Gastroesophageal sphincter (tissue), 3 donors: Measurements from ENCODE around the gene NFKBIE.
A peak's percentile ranks its signal among the peaks of the same experiment; 100 is the strongest.

Experiments
- CTCF ChIP-seq, 4 experiments: fragments of 200-600 bp in 2 of 4; fragments of 450-650 bp in 2 of 4; sonication (generic) in 1 of 4; IDR thresholded peaks; one replicate each; pipeline ENCODE4 v1.5.1; 2017 to 2019; ENCODE audit warnings: antibody characterized with exemption in 4 of 4, mild to moderate bottlenecking in 2 of 4, moderate library complexity in 2 of 4
- POLR2A ChIP-seq, 2 donors: fragments of 450-650 bp; IDR thresholded peaks; one replicate each; pipeline ENCODE4 v1.6.1; 2017; ENCODE audit warnings: antibody characterized with exemption in 2 of 2, mild to moderate bottlenecking in 2 of 2, moderate library complexity in 1 of 2

- TF ChIP-seq POLR2A (IDR thresholded peaks at IDR 0.05) (peak in 1 of 2 donors; percentile 5), CTCF (IDR thresholded peaks at IDR 0.05) (no peak)
Measured at GRCh38 chr6:44275749-44276648, 10.6 kb upstream of the NFKBIE start.
